ENCODE measurements around the gene MTHFR.
A peak's percentile ranks its signal among the peaks of the same experiment; 100 is the strongest.

MTHFR gene

DNA sequence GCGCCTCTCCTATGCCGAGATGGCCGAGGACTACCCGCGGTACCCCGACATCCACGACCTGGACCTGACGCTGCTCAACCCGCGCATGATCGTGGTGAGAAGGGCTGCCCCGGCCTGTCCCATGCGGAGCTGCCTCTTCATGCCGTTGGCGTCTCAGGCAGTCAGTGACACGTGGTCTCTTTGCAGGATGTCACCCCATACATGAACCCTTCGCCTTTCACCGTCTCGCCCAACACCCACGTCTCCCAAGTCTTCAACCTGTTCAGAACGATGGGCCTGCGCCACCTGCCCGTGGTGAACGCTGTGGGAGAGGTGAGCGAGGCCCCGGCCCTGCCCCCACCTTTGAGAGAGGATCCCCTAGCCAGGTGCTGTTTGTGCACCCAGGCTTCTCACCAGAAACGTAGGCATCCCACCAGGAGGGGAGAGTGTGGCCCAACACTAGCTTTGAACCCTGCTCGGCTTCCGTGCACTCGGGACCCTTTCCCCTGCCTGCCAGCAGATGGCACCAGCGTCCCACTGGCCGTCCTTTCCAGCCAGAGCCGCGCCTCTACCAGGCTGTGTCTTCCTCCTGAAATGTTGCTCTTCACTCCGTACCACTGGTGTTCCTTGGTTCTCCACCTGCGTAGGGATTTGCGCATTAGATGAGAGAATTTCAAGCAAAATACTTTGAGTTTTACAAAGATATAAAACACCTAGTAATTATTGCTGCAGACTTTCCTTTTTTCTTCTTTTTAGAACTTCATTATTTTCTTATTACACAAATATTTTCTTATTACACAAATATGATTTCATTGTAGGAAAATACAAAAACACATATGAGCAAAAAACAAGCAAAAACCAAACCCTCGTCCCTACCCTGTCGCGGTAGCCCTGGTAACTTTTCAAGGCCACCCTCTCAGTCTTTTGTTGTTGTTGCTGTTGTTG, 32.8 kb upstream of the MTHFR start:
- TF ChIP-seq, protein P1, sequence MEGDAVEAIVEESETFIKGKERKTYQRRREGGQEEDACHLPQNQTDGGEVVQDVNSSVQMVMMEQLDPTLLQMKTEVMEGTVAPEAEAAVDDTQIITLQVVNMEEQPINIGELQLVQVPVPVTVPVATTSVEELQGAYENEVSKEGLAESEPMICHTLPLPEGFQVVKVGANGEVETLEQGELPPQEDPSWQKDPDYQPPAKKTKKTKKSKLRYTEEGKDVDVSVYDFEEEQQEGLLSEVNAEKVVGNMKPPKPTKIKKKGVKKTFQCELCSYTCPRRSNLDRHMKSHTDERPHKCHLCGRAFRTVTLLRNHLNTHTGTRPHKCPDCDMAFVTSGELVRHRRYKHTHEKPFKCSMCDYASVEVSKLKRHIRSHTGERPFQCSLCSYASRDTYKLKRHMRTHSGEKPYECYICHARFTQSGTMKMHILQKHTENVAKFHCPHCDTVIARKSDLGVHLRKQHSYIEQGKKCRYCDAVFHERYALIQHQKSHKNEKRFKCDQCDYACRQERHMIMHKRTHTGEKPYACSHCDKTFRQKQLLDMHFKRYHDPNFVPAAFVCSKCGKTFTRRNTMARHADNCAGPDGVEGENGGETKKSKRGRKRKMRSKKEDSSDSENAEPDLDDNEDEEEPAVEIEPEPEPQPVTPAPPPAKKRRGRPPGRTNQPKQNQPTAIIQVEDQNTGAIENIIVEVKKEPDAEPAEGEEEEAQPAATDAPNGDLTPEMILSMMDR (IDR thresholded peaks at IDR 0.05; ENCODE audit: low read depth, low read length, missing control alignments), result peak; percentile 99
- no peak for DNase-seq (ENCODE audit: low read depth)
- no peak overlapping the region for H3K4me3 ChIP-seq (ENCODE audit: low read depth, low read length)

DNA sequence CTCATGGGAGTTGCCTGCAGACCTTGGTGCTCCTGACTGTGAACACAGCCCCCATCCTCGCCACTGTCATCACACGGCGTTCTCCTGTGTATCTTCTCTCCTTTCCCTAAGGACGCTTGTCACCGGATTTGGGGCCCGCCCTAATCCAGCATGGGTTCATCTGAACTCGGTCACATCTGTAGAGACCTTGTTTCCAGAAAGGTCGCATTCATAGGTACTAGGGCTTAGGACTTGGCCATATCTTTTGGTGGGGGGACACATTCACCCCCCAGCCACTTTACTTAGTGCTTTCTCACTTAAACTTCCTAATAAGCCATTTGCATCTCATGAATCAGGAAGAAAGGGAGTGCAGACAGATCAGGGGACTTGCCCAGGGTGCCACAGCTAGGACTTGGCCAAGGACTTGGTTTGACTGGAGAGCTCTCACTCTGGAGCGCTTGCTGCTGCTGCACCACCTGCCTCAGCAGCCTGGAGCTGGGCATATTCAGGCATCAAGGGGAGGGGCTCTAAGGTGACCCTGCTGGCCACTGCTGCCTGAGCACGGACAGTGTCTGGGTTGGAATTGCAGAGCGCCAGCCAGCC, 32.1 kb upstream of the MTHFR start:
- TF ChIP-seq, protein P1 (IDR thresholded peaks at IDR 0.05; ENCODE audit: low read depth, low read length, missing control alignments), result no peak
- DNase-seq (ENCODE audit: low read depth), result no peak
- no peak overlapping the region for H3K4me3 ChIP-seq (ENCODE audit: low read depth, low read length)

DNA sequence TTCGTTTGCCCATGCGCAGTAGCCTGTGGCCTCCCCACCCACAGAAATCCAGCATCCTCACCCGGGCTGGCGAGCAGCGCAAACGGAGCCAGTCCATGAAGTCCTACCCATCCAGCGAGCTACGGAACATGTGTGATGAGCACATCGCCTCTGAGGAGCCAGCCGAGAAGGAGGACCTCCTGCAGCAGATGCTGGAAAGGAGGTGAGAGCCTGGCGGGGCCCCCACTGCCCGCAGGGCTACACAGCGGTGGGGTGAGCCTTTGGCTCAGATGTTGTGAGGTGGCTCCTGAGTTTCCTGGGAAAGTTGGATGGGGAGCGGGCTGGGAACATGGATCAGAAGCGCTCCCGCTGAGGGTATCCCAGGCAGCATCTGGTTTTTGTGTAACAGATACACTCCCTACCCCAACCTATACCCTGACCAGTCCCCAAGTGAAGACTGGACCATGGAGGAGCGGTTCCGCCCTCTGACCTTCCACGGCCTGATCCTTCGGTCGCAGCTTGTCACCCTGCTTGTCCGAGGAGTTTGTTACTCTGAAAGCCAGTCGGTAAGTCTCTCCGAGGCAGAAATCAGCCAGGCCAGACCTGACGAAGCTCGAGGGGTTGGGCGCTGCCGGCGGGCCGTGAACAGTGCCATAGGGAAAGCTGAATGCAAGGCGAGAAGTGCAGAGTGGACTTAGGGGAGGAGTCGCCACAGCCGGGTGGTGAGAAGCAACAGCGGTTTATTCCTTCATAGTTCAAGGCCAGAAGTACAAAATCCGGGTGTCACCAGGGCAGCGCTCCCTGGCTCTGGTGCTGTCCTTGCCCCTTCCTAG, 31.4 kb upstream of the MTHFR start:
- no peak for DNase-seq (ENCODE audit: low read depth)
- no peak overlapping the region for H3K4me3 ChIP-seq (ENCODE audit: low read depth, low read length)
- TF ChIP-seq, protein P1 (IDR thresholded peaks at IDR 0.05; ENCODE audit: low read depth, low read length, missing control alignments), result no peak

DNA sequence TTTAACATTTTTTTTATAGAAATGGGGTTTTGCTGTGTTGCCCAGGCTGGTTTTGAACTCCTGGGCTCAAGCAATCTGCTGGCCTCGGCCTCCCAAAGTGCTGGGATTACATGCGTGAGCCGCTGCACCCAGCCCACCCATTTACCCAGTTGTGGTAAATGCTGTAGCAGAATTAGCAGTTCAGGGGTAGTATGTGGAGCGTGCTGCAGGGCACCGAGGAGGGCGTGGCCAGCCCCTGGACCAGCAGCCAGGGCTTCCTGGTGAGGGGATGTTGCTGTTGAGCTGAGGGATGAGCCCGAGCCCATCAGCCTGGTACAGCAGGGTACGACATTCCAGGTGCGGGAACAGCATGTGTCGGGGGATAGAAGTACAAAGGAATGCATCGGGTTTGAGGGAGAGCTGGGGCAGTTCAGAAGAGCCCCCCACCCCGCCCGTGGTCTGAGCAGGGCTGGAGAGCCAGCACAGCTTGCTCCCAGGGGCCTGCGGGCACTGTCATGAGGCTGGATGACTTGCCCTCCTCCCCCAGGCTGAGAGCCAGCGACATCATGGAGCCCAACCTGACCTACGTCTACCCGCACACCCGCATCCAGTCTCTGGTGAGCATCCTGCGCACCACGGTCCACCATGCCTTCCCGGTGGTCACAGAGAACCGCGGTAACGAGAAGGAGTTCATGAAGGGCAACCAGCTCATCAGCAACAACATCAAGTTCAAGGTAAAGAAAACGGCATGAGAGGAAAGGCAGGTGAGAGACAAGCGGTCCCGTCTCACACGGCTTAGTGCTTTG, 29.9 kb upstream of the MTHFR start:
- TF ChIP-seq, protein P1 (IDR thresholded peaks at IDR 0.05; ENCODE audit: low read depth, low read length, missing control alignments), result no peak
- no peak for DNase-seq (ENCODE audit: low read depth)
- H3K4me3 ChIP-seq (ENCODE audit: low read depth, low read length), result no peak overlapping the region

DNA sequence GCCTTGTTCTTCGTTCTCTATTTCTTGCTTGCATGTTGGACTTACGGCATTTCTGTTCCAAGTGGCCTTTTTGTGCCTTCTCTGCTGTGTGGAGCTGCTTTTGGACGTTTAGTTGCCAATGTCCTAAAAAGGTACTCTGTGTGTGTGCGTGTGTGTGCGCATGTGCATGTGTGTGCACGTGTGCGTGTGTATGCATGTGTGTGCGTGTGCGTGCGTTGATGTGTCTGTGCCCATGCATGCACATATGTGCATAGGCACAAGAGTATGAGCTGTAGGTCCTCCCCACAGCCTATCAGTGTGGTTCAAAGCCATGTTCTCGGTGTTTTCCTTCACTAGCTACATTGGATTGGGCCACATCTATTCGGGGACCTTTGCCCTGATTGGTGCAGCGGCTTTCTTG, 28.1 kb upstream of the MTHFR start:
- TF ChIP-seq, protein P1 (IDR thresholded peaks at IDR 0.05; ENCODE audit: low read depth, low read length, missing control alignments), result no peak
- no peak for DNase-seq (ENCODE audit: low read depth)
- no peak overlapping the region for H3K4me3 ChIP-seq (ENCODE audit: low read depth, low read length)

DNA sequence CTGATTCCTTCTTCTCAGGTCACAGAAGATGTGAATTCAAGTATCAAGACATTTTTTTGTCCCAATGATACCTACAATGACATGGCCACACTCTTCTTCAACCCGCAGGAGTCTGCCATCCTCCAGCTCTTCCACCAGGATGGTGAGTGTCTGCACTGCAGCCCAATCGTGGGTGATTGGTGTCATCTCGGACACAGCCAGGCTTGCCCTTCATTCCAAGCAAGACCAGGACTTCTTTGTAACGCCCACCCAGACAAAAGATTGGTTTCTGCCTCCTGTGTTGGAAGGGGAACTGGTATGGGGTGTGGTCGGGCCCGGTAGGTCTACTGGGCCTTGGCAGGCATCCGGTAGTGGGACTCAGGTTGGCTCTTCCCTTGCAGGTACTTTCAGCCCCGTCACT, 27.7 kb upstream of the MTHFR start:
- DNase-seq (ENCODE audit: low read depth), result no peak
- TF ChIP-seq, protein P1 (IDR thresholded peaks at IDR 0.05; ENCODE audit: low read depth, low read length, missing control alignments), result no peak
- no peak overlapping the region for H3K4me3 ChIP-seq (ENCODE audit: low read depth, low read length)

Data from GM12864 (cell line).